ENCODE data around the gene AVPR2. TPM values are rescaled to one million over a fixed set of nuclear protein-coding genes. Genes with fewer than 3 reads are reported as not detected.

The AVPR2 gene
- total and polyA plus RNA-seq, 9 of the 15 experiments (the other 6 are each of a cell fraction or from before 2014, with no cell fraction given) = not detected

DNA sequence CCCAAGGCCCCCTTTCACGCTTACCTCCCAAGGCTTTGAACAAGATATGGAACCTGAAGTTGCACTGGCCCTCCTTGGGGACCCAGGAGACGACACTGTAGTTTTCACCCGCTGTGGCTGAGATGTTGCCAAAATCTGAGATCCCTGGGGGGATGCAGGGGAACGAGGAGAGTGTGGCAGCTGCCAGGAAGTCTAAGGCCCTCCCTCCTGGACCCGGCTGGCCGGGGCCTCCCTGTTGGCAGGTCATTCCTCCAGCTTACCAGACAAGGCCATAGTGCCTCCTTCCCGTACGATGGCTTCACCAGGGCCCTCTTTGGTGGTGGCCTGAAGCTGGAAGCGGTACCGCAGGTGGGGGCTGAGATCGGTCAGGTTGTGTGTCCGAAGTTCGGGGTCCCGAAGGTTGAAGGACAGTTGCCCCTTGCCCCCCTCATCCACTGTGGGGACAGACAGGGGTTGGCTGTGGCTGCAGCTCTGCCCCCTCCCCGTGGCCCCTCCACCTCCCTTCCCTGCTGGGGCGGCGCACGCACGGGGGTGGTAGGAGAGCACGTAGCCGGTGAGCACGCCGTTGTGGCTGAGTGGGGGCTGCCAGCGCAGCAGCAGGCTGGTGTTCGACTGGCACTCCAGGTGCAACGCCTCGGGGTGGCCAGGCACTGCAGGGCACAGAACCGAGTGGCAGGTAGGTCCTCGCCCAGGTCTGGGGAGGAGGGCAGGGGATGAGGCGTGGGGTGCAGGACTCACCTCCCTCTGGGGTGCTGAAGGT lies 39.7 kb upstream of the AVPR2 start:
- ChIA-PET CTCF (ENCODE audit: low intra/inter-chr PET ratio) (no interaction called here), POLR2A (no interaction called here)
- 10% methylated on average over 22 of the region's 30 CpGs for WGBS (ENCODE audit: insufficient coverage, low coverage, missing lambda C conversion rate)
- no TSS peak for BruUV-seq (replicated peaks)
- H3K4me3 ChIP-seq = no peak overlapping the region
- no peaks in the 10 kb centered on the region for H3K79me2 ChIP-seq (ENCODE audit: control insufficient read depth, insufficient read depth, low read length)
- peaks cover 17 to 76% of the 10 kb centered on the region in 2 experiments; a peak in 4 of 5 replicates for H3K27me3 ChIP-seq (ENCODE audit: control insufficient read depth in 2 of 2, insufficient read depth in 2 of 2, low read length in 2 of 2)
- H3K27ac ChIP-seq (ENCODE audit: extremely low read depth, low read depth, low read length) = no peak overlapping the region
- ATAC-seq (no peak), DNase-seq (ENCODE audit: extremely low read depth in 1 of 4, low spot score in 3 of 4) (no peak), FAIRE-seq (no peak)
- H3K4me1 ChIP-seq (replicated peaks in 1 of 2; ENCODE audit: control insufficient read depth in 2 of 2, insufficient read depth in 2 of 2, low read length in 2 of 2) = peaks cover 0 to 32% of the 10 kb centered on the region in 2 experiments; a peak in 2 of 5 replicates
- H3K9ac ChIP-seq (ENCODE audit: insufficient read depth in 1 of 2, low read depth in 2 of 2, low read length in 2 of 2) = no peak overlapping the region
- H2AFZ ChIP-seq (ENCODE audit: low read depth, low read length) = no peak overlapping the region
- TF ChIP-seq ZFP1 (CRISPR knock-in tag; IDR thresholded peaks at IDR 0.05) = no peak
- no peak for TF ChIP-seq NFIX (CRISPR knock-in tag; IDR thresholded peaks at IDR 0.05; ENCODE audit: low read depth)
- no peak for TF ChIP-seq ARID1B (IDR thresholded peaks at IDR 0.05)
- no peak for TF ChIP-seq KDM4B (IDR thresholded peaks at IDR 0.05; ENCODE audit: borderline replicate concordance in 2 of 2, low read depth in 1 of 2)
- no peak for TF ChIP-seq SNIP1 (IDR thresholded peaks at IDR 0.05; ENCODE audit: low read depth)
- no peak for TF ChIP-seq ETV5 (CRISPR knock-in tag; IDR thresholded peaks at IDR 0.05; ENCODE audit: low read depth)
- no peak for TF ChIP-seq ZKSCAN3 (CRISPR knock-in tag; IDR thresholded peaks at IDR 0.05)
- TF ChIP-seq, protein P1, sequence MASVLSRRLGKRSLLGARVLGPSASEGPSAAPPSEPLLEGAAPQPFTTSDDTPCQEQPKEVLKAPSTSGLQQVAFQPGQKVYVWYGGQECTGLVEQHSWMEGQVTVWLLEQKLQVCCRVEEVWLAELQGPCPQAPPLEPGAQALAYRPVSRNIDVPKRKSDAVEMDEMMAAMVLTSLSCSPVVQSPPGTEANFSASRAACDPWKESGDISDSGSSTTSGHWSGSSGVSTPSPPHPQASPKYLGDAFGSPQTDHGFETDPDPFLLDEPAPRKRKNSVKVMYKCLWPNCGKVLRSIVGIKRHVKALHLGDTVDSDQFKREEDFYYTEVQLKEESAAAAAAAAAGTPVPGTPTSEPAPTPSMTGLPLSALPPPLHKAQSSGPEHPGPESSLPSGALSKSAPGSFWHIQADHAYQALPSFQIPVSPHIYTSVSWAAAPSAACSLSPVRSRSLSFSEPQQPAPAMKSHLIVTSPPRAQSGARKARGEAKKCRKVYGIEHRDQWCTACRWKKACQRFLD (CRISPR knock-in tag; IDR thresholded peaks at IDR 0.05) = no peak
- TF ChIP-seq ZNF184 (CRISPR knock-in tag; IDR thresholded peaks at IDR 0.05) = no peak
- TF ChIP-seq, protein P2, sequence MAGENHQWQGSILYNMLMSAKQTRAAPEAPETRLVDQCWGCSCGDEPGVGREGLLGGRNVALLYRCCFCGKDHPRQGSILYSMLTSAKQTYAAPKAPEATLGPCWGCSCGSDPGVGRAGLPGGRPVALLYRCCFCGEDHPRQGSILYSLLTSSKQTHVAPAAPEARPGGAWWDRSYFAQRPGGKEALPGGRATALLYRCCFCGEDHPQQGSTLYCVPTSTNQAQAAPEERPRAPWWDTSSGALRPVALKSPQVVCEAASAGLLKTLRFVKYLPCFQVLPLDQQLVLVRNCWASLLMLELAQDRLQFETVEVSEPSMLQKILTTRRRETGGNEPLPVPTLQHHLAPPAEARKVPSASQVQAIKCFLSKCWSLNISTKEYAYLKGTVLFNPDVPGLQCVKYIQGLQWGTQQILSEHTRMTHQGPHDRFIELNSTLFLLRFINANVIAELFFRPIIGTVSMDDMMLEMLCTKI (IDR thresholded peaks at IDR 0.05; ENCODE audit: partially characterized antibody) = no peak
- no peak for TF ChIP-seq ZNF696 (CRISPR knock-in tag; conservative IDR thresholded peaks at IDR 0.05)
- no peak for TF ChIP-seq ELK1 (CRISPR knock-in tag; IDR thresholded peaks at IDR 0.05)
- TF ChIP-seq, protein P3, sequence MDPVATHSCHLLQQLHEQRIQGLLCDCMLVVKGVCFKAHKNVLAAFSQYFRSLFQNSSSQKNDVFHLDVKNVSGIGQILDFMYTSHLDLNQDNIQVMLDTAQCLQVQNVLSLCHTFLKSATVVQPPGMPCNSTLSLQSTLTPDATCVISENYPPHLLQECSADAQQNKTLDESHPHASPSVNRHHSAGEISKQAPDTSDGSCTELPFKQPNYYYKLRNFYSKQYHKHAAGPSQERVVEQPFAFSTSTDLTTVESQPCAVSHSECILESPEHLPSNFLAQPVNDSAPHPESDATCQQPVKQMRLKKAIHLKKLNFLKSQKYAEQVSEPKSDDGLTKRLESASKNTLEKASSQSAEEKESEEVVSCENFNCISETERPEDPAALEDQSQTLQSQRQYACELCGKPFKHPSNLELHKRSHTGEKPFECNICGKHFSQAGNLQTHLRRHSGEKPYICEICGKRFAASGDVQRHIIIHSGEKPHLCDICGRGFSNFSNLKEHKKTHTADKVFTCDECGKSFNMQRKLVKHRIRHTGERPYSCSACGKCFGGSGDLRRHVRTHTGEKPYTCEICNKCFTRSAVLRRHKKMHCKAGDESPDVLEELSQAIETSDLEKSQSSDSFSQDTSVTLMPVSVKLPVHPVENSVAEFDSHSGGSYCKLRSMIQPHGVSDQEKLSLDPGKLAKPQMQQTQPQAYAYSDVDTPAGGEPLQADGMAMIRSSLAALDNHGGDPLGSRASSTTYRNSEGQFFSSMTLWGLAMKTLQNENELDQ (CRISPR knock-in tag; IDR thresholded peaks at IDR 0.05; ENCODE audit: borderline replicate concordance) = no peak
- TF ChIP-seq NR1H2 (CRISPR knock-in tag; IDR thresholded peaks at IDR 0.05) = no peak
- no peak for TF ChIP-seq RBM39 (optimal IDR thresholded peaks at IDR 0.05; ENCODE audit: low read depth, low read length)
- TF ChIP-seq DIDO1 (tag; IDR thresholded peaks at IDR 0.05; ENCODE audit: low read depth) = no peak
- intact Hi-C loops (cut with micrococcal nuclease) (no loop called here), in situ Hi-C loops (cut with MboI) (no loop called here)
- 0 out of 2 replicates have a peak, but pooled peaks cover 10% of the 10 kb centered on the region for H4K20me1 ChIP-seq (replicated peaks; ENCODE audit: control insufficient read depth, insufficient read depth, low read length)
- H3K4me2 ChIP-seq (ENCODE audit: insufficient read depth, low read length) = no peak overlapping the region
- no peaks in the 10 kb centered on the region for H3K9me1 ChIP-seq (ENCODE audit: control insufficient read depth, insufficient read depth, low read length)
- no peaks in the 10 kb centered on the region for H3K36me3 ChIP-seq (ENCODE audit: control insufficient read depth, insufficient read depth, low read length)
- no peaks in the 10 kb centered on the region for H3K9me3 ChIP-seq (replicated peaks; ENCODE audit: control insufficient read depth, insufficient read depth, low read depth, low read length)

Data from K562 (cell line).